SK-N-SH (cell line): ENCODE results near the gene OR5V1. TPM values are rescaled to one million over a fixed set of nuclear protein-coding genes. Genes with fewer than 3 reads are reported as not detected.

Experiments
- CTCF ChIA-PET: fragments of 300-600, 350-600 bp; formaldehyde crosslinking; extraction: SDS; loops from one replicate; lab custom pipeline; 2021; lab: Yijun Ruan, JAX
- POLR2A ChIA-PET: fragments of 350-600 bp; sonication (Branson Sonifier 250); formaldehyde crosslinking; extraction: SDS; loops from one replicate; lab custom pipeline; 2020; ENCODE audit warnings: antibody characterized with exemption, inconsistent platforms; lab: Yijun Ruan, JAX
- DNase-seq: peaks from one replicate; pipeline ENCODE4 v3.0.0; 2012
- H2AFZ ChIP-seq: fragments of 200-600 bp; sonication (generic); 2 replicates; pipeline ENCODE4 v1.8.1; 2016; ENCODE audit warnings: antibody characterized with exemption, mild to moderate bottlenecking, low read depth
- H3F3A ChIP-seq: fragments of 200-600 bp; sonication (generic); replicated peaks from 2 replicates; pipeline ENCODE3; 2016; ENCODE audit warnings: antibody characterized with exemption, mild to moderate bottlenecking; ENCODE audit not compliant: insufficient read depth
- H3K27ac ChIP-seq, 2 experiments: fragments of 200-500 bp in 1 of 2; fragments of 200-600 bp in 1 of 2; sonication (Bioruptor generic) in 1 of 2; sonication (generic), shearing (Covaris generic) in 1 of 2; 2 replicates each; pipeline versions ENCODE4 v1.5.1 to v1.6.1; 2014 to 2016; ENCODE audit warnings: low read depth in 2 of 2, inconsistent platforms in 1 of 2, low read length in 1 of 2, mild to moderate bottlenecking in 1 of 2, mixed read lengths in 1 of 2
- H3K27me3 ChIP-seq: fragments of 200-600 bp; sonication (generic), shearing (Covaris generic); 2 replicates; pipeline ENCODE4 v1.6.1; 2016; ENCODE audit warnings: mixed run types; ENCODE audit not compliant: insufficient read depth
- H3K36me3 ChIP-seq, 2 experiments: fragments of 200-500 bp in 1 of 2; fragments of 200-600 bp in 1 of 2; sonication (Bioruptor generic) in 1 of 2; sonication (generic) in 1 of 2; replicated peaks in 1 of 2; 2 replicates each; pipeline versions ENCODE3 to v1.5.1; 2014 to 2016; ENCODE audit warnings: low read length in 1 of 2, mild to moderate bottlenecking in 1 of 2; ENCODE audit not compliant: insufficient read depth in 2 of 2, control insufficient read depth in 1 of 2
- H3K4me1 ChIP-seq, 2 experiments: fragments of 200-500 bp in 1 of 2; fragments of 200-600 bp in 1 of 2; sonication (Bioruptor generic) in 1 of 2; sonication (generic), shearing (Covaris generic) in 1 of 2; 2 replicates each; pipeline versions ENCODE4 v1.5.1 to v1.6.1; 2014 to 2016; ENCODE audit warnings: low read depth in 1 of 2, low read length in 1 of 2, mixed run types in 1 of 2; ENCODE audit not compliant: insufficient read depth in 2 of 2, control insufficient read depth in 1 of 2
- H3K4me2 ChIP-seq: fragments of 200-600 bp; sonication (generic), shearing (Covaris generic); 2 replicates; pipeline ENCODE4 v1.6.1; 2017; ENCODE audit warnings: mixed run types
- H3K4me3 ChIP-seq, 2 experiments: fragments of 200-500 bp in 1 of 2; fragments of 200-600 bp in 1 of 2; sonication (Bioruptor generic) in 1 of 2; sonication (generic), shearing (Covaris generic) in 1 of 2; 2 replicates each; pipeline versions ENCODE4 v1.5.1 to v1.8.1; 2014 to 2016; ENCODE audit warnings: low read depth in 2 of 2, inconsistent platforms in 1 of 2, low read length in 1 of 2, mild to moderate bottlenecking in 1 of 2, mixed read lengths in 1 of 2, moderate library complexity in 1 of 2
- H3K79me2 ChIP-seq: fragments of 200-600 bp; sonication (generic); 2 replicates; pipeline ENCODE4 v1.8.1; 2017; ENCODE audit warnings: mild to moderate bottlenecking; ENCODE audit not compliant: insufficient read depth
- H3K9ac ChIP-seq: fragments of 200-600 bp; sonication (generic); 2 replicates; pipeline ENCODE4 v1.6.1; 2017; ENCODE audit warnings: mixed run types
- H3K9me2 ChIP-seq: fragments of 200-600 bp; sonication (generic); 2 replicates; pipeline ENCODE4 v1.6.1; 2017; ENCODE audit warnings: mixed run types
- H3K9me3 ChIP-seq: fragments of 200-600 bp; sonication (generic); 2 replicates; pipeline ENCODE4 v1.6.1; 2017; ENCODE audit warnings: mixed run types, mild to moderate bottlenecking, moderate library complexity
- H4K20me1 ChIP-seq: fragments of 200-600 bp; sonication (generic); 2 replicates; pipeline ENCODE4 v1.6.1; 2017; ENCODE audit warnings: mild to moderate bottlenecking, mixed run types; ENCODE audit not compliant: insufficient read depth
- CHD2 ChIP-seq: fragments of 150-350 bp; IDR thresholded peaks from 2 replicates; pipeline ENCODE4 v1.6.1; 2018; ENCODE audit warnings: low read length; ENCODE audit not compliant: partially characterized antibody
- ELF1 ChIP-seq: IDR thresholded peaks from 2 replicates; pipeline ENCODE4 v1.4.0; 2012
- FOSL2 ChIP-seq: IDR thresholded peaks from 2 replicates; pipeline ENCODE4 v1.4.0; 2012; ENCODE audit warnings: low read depth, mild to moderate bottlenecking, moderate library complexity, borderline replicate concordance
- FOXJ3 ChIP-seq: sonication (generic); formaldehyde crosslinking; IDR thresholded peaks from 2 replicates; pipeline ENCODE4 v1.5.1; 2020; ENCODE audit warnings: mild to moderate bottlenecking, missing genetic modification reagents
- FOXM1 ChIP-seq: IDR thresholded peaks from 2 replicates; pipeline ENCODE4 v1.4.0; 2012; ENCODE audit warnings: low read depth, mild to moderate bottlenecking
- GATA2 ChIP-seq: sonication (generic); formaldehyde crosslinking; IDR thresholded peaks from 2 replicates; pipeline ENCODE4 v1.5.0; 2020; ENCODE audit warnings: mild to moderate bottlenecking, missing genetic modification reagents
- JUND ChIP-seq: IDR thresholded peaks from 2 replicates; pipeline ENCODE4 v1.4.0; 2012
- MEF2A ChIP-seq: IDR thresholded peaks from 2 replicates; pipeline ENCODE4 v1.4.0; 2012; ENCODE audit warnings: low read depth, borderline replicate concordance
- MXI1 ChIP-seq: IDR thresholded peaks from 2 replicates; pipeline ENCODE4 v1.6.1; 2012; ENCODE audit warnings: mild to moderate bottlenecking, low read depth, low read length, improper control_type of control experiment
- NFIC ChIP-seq: IDR thresholded peaks from 2 replicates; pipeline ENCODE4 v1.4.0; 2012; ENCODE audit warnings: borderline replicate concordance
- POLR2AphosphoS5 ChIP-seq: IDR thresholded peaks from 2 replicates; pipeline ENCODE4 v1.6.1; 2012; ENCODE audit warnings: low read depth, low read length
- RAD21 ChIP-seq: IDR thresholded peaks from 2 replicates; pipeline ENCODE4 v1.6.1; 2012; ENCODE audit warnings: mild to moderate bottlenecking, low read length
- RXRA ChIP-seq: IDR thresholded peaks from 2 replicates; pipeline ENCODE4 v1.4.0; 2012; ENCODE audit warnings: low read depth, mild to moderate bottlenecking, borderline replicate concordance
- SIN3A ChIP-seq: IDR thresholded peaks from 2 replicates; pipeline ENCODE4 v1.6.1; 2012; ENCODE audit warnings: low read depth, mild to moderate bottlenecking, low read length, moderate library complexity, borderline replicate concordance
- SMC3 ChIP-seq: IDR thresholded peaks from 2 replicates; pipeline ENCODE4 v1.6.1; 2012; ENCODE audit warnings: low read depth, low read length, improper control_type of control experiment
- TEAD4 ChIP-seq: IDR thresholded peaks from 2 replicates; pipeline ENCODE4 v1.4.0; 2012; ENCODE audit warnings: mild to moderate bottlenecking, borderline replicate concordance; ENCODE audit not compliant: insufficient read depth
- WGBS: methylation state at CpG from one replicate; pipeline ENCODE4 v1.1.6; 2017; ENCODE audit warnings: low lambda C conversion rate; 5-methylcytosine and 5-hydroxymethylcytosine counted together
- polyA plus RNA-seq, 3 experiments: library from polyadenylated mRNA; depleted of rRNA; stranded (reverse); fragments of >200 nt; gene quantifications; 2 replicates each; pipeline ENCODE4 v1.2.3, GENCODE V29; 2012
- TF ChIP-seq, protein P1 (sequence below): IDR thresholded peaks from 2 replicates; pipeline ENCODE4 v1.6.1; 2012; ENCODE audit warnings: mild to moderate bottlenecking, low read depth, low read length, moderate library complexity
- TF ChIP-seq, protein P2 (sequence below): fragments of 150-350 bp; IDR thresholded peaks from 2 replicates; pipeline ENCODE4 v1.6.1; 2017; ENCODE audit warnings: antibody characterized with exemption, low read length, low read depth, borderline replicate concordance
- TF ChIP-seq, protein P3 (sequence below): fragments of 150-350 bp; IDR thresholded peaks from 2 replicates; pipeline ENCODE4 v1.6.1; 2016; ENCODE audit warnings: mild to moderate bottlenecking, low read depth, low read length
- TF ChIP-seq, protein P4 (sequence below): IDR thresholded peaks from 2 replicates; pipeline ENCODE4 v1.4.0; 2012; ENCODE audit warnings: low read depth
- TF ChIP-seq, protein P5 (sequence below): IDR thresholded peaks from 2 replicates; pipeline ENCODE4; 2012

The OR5V1 gene
- polyA plus RNA-seq, 1 of the 3 experiments (the other 2 are of a cell fraction) = not detected

DNA sequence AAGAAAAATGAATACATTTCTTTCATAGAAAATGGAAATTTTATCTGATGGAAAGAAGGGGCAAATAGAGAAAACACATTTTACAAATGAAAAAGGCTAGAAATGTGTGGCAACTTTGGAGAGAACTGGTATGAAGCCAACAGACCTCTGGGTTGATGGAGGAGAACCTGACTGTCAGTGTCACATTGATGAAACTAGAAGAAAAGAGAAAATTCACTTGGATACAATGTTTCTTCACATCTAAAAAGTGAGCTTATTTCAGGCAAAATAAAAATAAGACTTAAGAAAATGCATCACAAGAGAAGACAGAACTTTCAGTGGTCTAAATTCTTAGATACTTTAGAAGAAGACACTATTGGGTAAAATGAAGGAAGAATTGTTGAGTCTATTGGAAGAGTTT is 26.7 kb upstream of the OR5V1 start, which contains the start of gene OR12D2:
Gene OR12D2, plus strand, starts transcription at position 301 of the 400 bp plus-strand sequence. CDS start 1,069 bp downstream, outside the sequence.
- no peaks in the 10 kb centered on the region for H3K9me2 ChIP-seq
- TF ChIP-seq, protein P1, sequence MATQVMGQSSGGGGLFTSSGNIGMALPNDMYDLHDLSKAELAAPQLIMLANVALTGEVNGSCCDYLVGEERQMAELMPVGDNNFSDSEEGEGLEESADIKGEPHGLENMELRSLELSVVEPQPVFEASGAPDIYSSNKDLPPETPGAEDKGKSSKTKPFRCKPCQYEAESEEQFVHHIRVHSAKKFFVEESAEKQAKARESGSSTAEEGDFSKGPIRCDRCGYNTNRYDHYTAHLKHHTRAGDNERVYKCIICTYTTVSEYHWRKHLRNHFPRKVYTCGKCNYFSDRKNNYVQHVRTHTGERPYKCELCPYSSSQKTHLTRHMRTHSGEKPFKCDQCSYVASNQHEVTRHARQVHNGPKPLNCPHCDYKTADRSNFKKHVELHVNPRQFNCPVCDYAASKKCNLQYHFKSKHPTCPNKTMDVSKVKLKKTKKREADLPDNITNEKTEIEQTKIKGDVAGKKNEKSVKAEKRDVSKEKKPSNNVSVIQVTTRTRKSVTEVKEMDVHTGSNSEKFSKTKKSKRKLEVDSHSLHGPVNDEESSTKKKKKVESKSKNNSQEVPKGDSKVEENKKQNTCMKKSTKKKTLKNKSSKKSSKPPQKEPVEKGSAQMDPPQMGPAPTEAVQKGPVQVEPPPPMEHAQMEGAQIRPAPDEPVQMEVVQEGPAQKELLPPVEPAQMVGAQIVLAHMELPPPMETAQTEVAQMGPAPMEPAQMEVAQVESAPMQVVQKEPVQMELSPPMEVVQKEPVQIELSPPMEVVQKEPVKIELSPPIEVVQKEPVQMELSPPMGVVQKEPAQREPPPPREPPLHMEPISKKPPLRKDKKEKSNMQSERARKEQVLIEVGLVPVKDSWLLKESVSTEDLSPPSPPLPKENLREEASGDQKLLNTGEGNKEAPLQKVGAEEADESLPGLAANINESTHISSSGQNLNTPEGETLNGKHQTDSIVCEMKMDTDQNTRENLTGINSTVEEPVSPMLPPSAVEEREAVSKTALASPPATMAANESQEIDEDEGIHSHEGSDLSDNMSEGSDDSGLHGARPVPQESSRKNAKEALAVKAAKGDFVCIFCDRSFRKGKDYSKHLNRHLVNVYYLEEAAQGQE = no peak
- no peak for TF ChIP-seq FOXM1
- no peak for TF ChIP-seq FOSL2
- no peak for TF ChIP-seq MEF2A
- TF ChIP-seq GATA2 (CRISPR knock-in tag) = no peak
- TF ChIP-seq RXRA = no peak
- no peak for TF ChIP-seq SIN3A
- no peak for TF ChIP-seq MXI1
- no peak for TF ChIP-seq NFIC
- no peak for TF ChIP-seq FOXJ3 (CRISPR knock-in tag)
- TF ChIP-seq, all 33 proteins: peak for 0
- H3F3A ChIP-seq = no peaks in the 10 kb centered on the region
- DNase-seq = no peak
- H3K79me2 ChIP-seq = no peaks in the 10 kb centered on the region
- H4K20me1 ChIP-seq = no peaks in the 10 kb centered on the region
- POLR2A ChIA-PET = no interaction called here
- H3K4me3 ChIP-seq = no peak within 1 kb of the TSS
- H3K4me1 ChIP-seq = no peaks in the 10 kb centered on the region
- no peak within 1 kb of the TSS for H3K27ac ChIP-seq
- no peaks in the 10 kb centered on the region for H3K36me3 ChIP-seq
- no peaks in the 10 kb centered on the region for H3K9me3 ChIP-seq
- no peak within 1 kb of the TSS for H3K4me2 ChIP-seq
- H3K9ac ChIP-seq = no peak within 1 kb of the TSS
- H3K27me3 ChIP-seq = no peaks in the 10 kb centered on the region; the same call in 1 of the 2 replicates
- CTCF ChIA-PET = interaction anchor here (1.1 kb wide), 1 partner anchor 10 kb away, joined by 3 read pairs; no protein-coding TSS in a partner anchor
- no peak within 1 kb of the TSS for H2AFZ ChIP-seq

DNA sequence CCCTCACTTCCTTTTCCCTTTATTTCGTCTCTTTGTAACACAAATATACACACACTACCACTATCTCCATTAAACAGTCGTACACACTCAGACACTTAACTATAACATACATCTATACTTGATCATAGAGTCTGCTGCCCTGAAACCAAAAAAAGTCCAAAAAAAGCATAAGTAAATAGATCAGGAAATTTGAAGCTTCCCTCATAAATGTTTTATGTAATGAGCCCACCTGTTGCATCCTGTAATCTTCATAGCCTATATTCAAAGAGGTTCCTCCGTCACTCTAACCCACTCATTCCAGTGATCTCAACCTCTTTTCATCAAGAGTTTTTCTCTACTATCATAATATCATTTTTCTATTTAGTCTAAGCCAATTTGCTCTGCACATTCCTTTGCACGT is 19.9 kb upstream of the OR5V1 start:
- Histone ChIP-seq H3K36me3 (no peaks in the 10 kb centered on the region), H2AFZ (no peak overlapping the region), H3F3A (no peaks in the 10 kb centered on the region), H3K4me1 (no peaks in the 10 kb centered on the region), H3K4me3 (no peak overlapping the region), H3K9ac (no peak overlapping the region), H3K79me2 (no peaks in the 10 kb centered on the region), H3K9me2 (no peaks in the 10 kb centered on the region), H3K4me2 (no peak overlapping the region), H3K27me3 (no peaks in the 10 kb centered on the region; the same call in 1 of the 2 replicates), H3K27ac (no peak overlapping the region), H3K9me3 (no peaks in the 10 kb centered on the region), H4K20me1 (no peaks in the 10 kb centered on the region)
- WGBS = under 1% methylated on average over 4 of the region's 4 CpGs
- POLR2A ChIA-PET = no interaction called here
- DNase-seq = no peak
- TF ChIP-seq GATA2 (CRISPR knock-in tag) = no peak
- no peak for TF ChIP-seq ELF1
- TF ChIP-seq SIN3A = no peak
- TF ChIP-seq RAD21 = no peak
- TF ChIP-seq POLR2AphosphoS5 = no peak
- no peak for TF ChIP-seq CHD2
- TF ChIP-seq, protein P2, sequence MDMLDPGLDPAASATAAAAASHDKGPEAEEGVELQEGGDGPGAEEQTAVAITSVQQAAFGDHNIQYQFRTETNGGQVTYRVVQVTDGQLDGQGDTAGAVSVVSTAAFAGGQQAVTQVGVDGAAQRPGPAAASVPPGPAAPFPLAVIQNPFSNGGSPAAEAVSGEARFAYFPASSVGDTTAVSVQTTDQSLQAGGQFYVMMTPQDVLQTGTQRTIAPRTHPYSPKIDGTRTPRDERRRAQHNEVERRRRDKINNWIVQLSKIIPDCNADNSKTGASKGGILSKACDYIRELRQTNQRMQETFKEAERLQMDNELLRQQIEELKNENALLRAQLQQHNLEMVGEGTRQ = no peak
- TF ChIP-seq TEAD4 = no peak
- TF ChIP-seq JUND = no peak
- TF ChIP-seq FOXM1 = no peak
- TF ChIP-seq, protein P3, sequence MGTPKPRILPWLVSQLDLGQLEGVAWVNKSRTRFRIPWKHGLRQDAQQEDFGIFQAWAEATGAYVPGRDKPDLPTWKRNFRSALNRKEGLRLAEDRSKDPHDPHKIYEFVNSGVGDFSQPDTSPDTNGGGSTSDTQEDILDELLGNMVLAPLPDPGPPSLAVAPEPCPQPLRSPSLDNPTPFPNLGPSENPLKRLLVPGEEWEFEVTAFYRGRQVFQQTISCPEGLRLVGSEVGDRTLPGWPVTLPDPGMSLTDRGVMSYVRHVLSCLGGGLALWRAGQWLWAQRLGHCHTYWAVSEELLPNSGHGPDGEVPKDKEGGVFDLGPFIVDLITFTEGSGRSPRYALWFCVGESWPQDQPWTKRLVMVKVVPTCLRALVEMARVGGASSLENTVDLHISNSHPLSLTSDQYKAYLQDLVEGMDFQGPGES = no peak
- TF ChIP-seq, protein P4, sequence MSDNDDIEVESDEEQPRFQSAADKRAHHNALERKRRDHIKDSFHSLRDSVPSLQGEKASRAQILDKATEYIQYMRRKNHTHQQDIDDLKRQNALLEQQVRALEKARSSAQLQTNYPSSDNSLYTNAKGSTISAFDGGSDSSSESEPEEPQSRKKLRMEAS = no peak
- TF ChIP-seq SMC3 = no peak
- TF ChIP-seq, protein P5, sequence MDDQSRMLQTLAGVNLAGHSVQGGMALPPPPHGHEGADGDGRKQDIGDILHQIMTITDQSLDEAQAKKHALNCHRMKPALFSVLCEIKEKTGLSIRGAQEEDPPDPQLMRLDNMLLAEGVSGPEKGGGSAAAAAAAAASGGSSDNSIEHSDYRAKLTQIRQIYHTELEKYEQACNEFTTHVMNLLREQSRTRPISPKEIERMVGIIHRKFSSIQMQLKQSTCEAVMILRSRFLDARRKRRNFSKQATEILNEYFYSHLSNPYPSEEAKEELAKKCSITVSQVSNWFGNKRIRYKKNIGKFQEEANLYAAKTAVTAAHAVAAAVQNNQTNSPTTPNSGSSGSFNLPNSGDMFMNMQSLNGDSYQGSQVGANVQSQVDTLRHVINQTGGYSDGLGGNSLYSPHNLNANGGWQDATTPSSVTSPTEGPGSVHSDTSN = no peak
- no peak for TF ChIP-seq FOSL2
- CTCF ChIA-PET = no interaction called here
